ENCODE data around the gene BLID.

Gene BLID

DNA sequence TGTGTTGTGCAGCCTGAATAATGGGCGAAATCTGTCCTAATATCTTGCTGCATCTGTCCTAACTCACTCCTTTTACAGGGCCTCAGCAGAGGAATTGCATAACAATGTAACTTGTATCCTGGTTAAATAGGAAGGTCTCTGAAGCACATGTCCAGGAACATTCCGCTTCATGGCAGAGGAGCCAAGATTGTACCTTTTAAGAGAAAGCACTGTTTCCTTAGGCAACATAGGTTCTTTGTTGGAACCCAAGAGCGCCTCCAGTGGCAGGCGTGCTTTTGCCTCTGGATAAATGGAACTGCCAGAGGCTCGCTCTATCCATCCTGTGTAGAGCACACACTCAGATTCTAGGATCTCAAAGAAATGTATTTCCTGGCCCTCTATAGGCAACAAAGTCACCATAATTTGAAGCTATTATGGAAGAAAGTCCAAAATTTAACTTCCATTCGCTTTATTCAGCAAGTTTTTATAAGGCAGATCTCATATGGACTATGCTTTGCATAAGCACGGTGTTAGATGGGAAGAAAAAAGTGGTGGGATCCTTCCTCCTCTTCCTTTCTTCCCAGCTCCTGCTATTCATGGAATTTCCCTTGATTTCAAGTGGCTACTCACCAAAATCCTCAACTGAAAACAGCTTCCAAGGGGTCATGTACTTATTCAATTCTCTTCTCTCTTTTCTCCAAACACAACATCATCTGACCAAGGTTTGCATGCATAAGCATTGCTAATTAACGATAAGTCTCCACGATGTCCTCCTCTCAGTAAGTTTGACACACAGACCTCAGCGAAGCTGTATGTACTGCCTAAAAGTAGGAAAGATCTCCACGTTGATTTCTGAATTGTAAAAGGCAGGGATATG lies at the start of gene BLID:
Gene BLID (minus strand): TSS at position 692 of the 856 bp plus-strand sequence. CDS start 293 bp downstream, at position 399.
- no peak for DNase-seq

- no peak for DNase-seq
These were observed 47.2 kb upstream of the BLID start for GRCh38 chr11:122163053-122163819.

- DNase-seq: no peak
These were observed 46.1 kb upstream of the BLID start for GRCh38 chr11:122162095-122162494.

- no peak for DNase-seq
These were observed 45.0 kb upstream of the BLID start for GRCh38 chr11:122160841-122161590.

DNA sequence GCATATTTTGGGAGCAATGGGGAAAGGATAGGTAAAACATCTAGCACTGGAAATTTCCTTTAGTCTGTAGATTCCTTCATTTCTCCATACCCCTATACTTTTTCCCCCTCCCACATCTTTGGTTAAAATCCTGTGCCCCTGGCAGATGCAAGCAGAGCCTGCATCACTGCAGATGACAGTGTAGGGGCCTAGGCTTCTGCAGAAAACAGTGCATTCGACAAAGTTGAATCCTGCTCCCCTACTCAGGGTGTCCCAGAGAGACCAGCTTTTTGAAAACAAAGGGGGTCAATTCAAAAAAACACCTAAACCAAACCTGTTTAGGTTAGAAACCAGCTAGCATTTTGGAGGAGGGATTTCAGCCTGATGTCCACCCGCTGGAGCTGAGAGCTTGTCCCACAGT lies 43.8 kb upstream of the BLID start:
- DNase-seq: no peak

- DNase-seq: no peak
These were observed 43.2 kb upstream of the BLID start for GRCh38 chr11:122159173-122159721.

DNA sequence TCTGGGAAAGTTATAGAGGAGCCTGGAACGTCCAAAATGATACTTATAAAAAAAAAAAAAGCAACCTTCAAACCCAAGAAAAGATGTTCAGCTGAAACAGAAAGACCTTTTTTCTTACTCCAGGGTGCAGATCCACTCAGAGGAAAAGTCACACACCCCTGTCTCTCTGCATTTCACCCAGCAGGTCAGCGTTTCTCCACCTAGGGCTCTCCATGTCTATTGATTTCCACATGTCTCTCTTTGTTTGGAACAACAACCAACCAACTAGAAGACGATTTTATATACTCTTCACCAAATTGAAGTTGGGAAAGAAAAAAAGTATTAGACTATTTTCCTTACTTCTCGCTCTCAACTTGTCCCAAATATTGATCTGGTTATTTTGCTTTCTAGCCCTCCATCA lies 42.2 kb upstream of the BLID start:
- no peak for DNase-seq

- no peak for DNase-seq
These were observed 41.7 kb upstream of the BLID start for GRCh38 chr11:122157653-122158161.

DNA sequence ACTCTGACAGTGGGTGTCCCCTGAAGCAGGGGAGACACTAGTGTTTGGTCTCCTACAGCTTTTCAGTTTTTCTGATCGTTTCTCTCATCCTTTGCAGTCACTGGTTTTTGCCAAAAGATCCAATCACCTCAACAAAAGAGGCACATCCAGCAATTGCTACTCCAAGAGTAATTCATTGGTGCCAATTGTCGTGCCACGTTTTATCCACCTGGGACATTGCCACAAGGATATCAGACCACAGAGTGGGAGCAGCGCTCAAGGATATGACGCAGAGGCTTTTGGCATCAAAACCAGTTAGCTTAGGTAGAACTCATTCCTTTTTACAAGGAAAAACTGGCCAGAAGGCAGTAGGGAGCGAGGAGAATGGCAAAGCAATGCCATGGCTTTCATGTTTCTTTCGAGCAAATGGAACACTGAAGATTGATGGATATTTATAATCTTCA lies 40.9 kb upstream of the BLID start:
- no peak for DNase-seq

- DNase-seq: no peak
These were observed 39.9 kb upstream of the BLID start for GRCh38 chr11:122155765-122156527.

DNA sequence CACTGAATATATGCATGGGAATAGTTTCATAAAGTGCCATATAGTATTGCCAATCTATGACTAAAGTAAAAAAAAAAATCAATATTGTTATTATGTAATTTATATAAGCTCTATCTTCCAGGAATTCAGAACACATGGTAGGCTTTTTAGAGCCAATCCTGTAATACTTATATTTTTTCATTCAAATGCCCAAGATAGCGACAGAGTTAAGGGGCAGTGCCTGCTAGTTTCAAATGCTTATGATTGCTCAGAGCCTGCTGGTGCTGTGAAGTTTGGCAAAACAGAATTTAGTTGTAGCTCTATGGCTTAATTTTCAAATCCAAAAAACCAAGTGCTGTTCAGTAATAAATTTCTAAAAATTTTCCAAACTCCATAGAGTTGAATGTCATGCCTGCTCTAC lies 39.0 kb upstream of the BLID start:
- no peak for DNase-seq

DNA sequence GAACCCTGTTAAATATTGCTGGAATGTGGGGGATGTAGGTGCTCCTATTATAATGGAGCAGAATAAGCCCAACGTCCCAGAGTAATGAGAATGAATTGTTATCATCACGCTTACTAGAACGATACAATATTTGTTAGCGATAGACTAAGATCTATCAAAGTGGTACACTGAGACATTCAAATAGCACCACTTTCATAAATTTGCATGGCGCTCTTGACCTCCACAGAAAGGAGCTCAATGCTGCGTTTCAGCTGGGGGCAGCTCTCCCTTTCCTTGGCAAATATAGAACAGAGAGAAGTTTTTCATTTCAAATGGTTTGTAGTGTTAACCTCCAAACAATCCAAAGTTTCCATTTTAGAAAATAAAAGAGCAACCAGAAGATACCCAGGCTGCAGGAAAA lies 38.2 kb upstream of the BLID start:
- no peak for DNase-seq

DNA sequence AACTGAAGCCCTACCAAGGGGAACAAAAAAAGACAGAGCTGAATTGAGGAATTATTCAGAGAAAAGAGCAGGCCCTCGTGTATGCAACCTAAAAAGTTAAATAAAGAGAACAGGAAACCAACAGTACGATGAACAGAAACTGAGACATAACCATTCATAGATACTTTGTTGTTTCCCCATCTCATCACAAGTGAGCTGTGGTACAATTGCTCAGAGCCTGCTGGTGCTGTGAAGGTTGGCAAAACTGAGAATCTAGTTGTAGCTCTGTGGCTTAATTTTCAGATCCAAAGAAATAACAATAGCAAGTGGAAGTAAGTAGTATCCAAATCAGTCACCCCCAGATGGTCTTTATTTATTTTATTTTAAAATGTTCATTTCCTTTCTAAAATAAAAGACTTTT lies 37.7 kb upstream of the BLID start:
- no peak for DNase-seq

GRCh38 chr11:122150216-122151124 lies 34.5 kb upstream of the BLID start:
- no peak for DNase-seq

GRCh38 chr11:122149202-122149601 lies 33.2 kb upstream of the BLID start:
- DNase-seq: no peak

DNA sequence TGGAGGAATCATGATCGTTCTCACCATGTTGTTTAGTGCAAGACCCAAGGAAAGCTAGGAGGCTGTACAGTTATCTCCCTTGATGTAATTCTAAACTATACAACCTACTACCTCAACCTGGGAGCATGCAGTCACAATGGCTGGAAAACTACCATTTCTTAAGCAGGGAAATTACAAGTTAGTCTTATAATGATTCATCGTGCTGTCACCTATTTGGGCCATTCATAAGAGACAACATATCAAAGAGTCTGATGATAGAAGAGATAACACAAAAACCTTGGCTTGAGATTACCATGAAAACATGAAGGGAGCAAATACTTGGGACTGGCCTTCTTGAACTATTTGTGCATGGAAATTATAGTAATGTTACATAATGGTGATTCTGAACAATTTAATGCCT lies 30.5 kb upstream of the BLID start:
- no peak for DNase-seq

- DNase-seq: no peak
These were observed 29.8 kb upstream of the BLID start for GRCh38 chr11:122145715-122146274.

DNA sequence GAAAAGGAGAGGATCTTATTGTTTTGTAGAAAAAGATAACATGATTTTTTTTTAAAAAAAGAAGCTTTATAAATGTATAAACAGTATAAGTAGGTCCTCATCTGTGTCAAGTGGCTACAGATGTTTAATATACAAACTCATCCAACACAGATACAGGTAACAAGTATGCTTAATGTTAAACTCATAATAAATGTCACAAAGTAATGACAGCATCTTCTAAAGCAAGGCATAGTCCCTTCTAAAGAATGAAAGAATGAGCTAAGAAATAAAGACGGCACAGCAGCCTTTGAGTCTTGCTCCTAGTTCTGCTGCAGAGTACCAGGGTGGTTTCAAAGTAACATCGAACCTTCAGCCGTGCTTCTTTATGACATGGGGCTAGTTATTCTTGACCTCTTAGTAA lies 28.7 kb upstream of the BLID start:
- DNase-seq: no peak

- DNase-seq: no peak
These were observed 25.7 kb upstream of the BLID start for GRCh38 chr11:122141725-122142124.

- no peak for DNase-seq
These were observed 24.5 kb upstream of the BLID start for GRCh38 chr11:122140500-122140899.

GRCh38 chr11:122139595-122139866 lies 23.5 kb upstream of the BLID start:
- DNase-seq: no peak
